K562 (cell line): ENCODE data around the gene TTLL10. TPM values are rescaled to one million over a fixed set of nuclear protein-coding genes. Genes with fewer than 3 reads are reported as not detected.
A peak's percentile ranks its signal among the peaks of the same experiment; 100 is the strongest.

Source experiments
- CREB3L1 ChIP-seq: fragments of 450-650 bp; IDR thresholded peaks from 2 replicates; pipeline ENCODE4 v1.6.1; 2014; ENCODE audit warnings: low read depth, mild to moderate bottlenecking, moderate library complexity, borderline replicate concordance
- FOXA3 ChIP-seq, 2 experiments: fragments of 450-650 bp in 1 of 2; sonication (generic) in 1 of 2; formaldehyde crosslinking; IDR thresholded peaks in 1 of 2; conservative IDR thresholded peaks in 1 of 2; 2 replicates each; pipeline versions ENCODE4 v1.4.0 to v1.8.0; 2020 to 2022; ENCODE audit warnings: mild to moderate bottlenecking in 2 of 2, missing genetic modification reagents in 1 of 2
- FOXK2 ChIP-seq, 2 experiments: fragments of 450-650 bp; IDR thresholded peaks in 1 of 2; conservative IDR thresholded peaks in 1 of 2; 2 replicates each; pipeline ENCODE4 v1.6.1; 2016; ENCODE audit warnings: low read depth in 2 of 2, mild to moderate bottlenecking in 1 of 2
- HMGN3 ChIP-seq: IDR thresholded peaks from 2 replicates; pipeline ENCODE4 v1.6.1; 2011; ENCODE audit warnings: borderline replicate concordance, low read depth, mild to moderate bottlenecking, mixed read lengths, low read length; ENCODE audit not compliant: insufficient read length; ENCODE audit errors: extremely low read depth
- MTA3 ChIP-seq: fragments of 450-650 bp; formaldehyde crosslinking; IDR thresholded peaks from 2 replicates; pipeline ENCODE4 v1.6.1; 2017; ENCODE audit warnings: mild to moderate bottlenecking, borderline replicate concordance
- NR0B1 ChIP-seq: fragments of 450-650 bp; IDR thresholded peaks from one replicate; pipeline ENCODE4 v1.6.1; 2018; ENCODE audit warnings: mild to moderate bottlenecking, moderate library complexity; ENCODE audit not compliant: partially characterized antibody
- PHF21A ChIP-seq: fragments of 450-650 bp; IDR thresholded peaks from 2 replicates; pipeline ENCODE4 v1.6.1; 2017; ENCODE audit warnings: low read depth, borderline replicate concordance
- PYGO2 ChIP-seq: fragments of 450-650 bp; IDR thresholded peaks from 2 replicates; pipeline ENCODE4 v1.6.1; 2016; ENCODE audit warnings: mild to moderate bottlenecking, missing genetic modification characterization, moderate library complexity, missing compliant biosample characterization
- SMARCA4 ChIP-seq: fragments of 450-650 bp; IDR thresholded peaks from 2 replicates; pipeline ENCODE4 v1.6.1; 2016
- WHSC1 ChIP-seq: IDR thresholded peaks from one replicate; pipeline ENCODE4 v1.6.1; 2012; ENCODE audit warnings: low read length, control low read depth, inconsistent platforms
- ZBTB2 ChIP-seq: fragments of 450-650 bp; IDR thresholded peaks from 2 replicates; pipeline ENCODE4 v1.6.1; 2016; ENCODE audit warnings: antibody characterized with exemption
- ZC3H8 ChIP-seq: fragments of 450-650 bp; IDR thresholded peaks from 2 replicates; pipeline ENCODE4 v1.6.1; 2017
- ZMIZ1 ChIP-seq, 2 experiments: fragments of 150-350 bp in 1 of 2; IDR thresholded peaks; 2 replicates each; pipeline ENCODE4 v1.6.1; 2012 to 2016; ENCODE audit warnings: low read depth in 2 of 2, low read length in 2 of 2, mild to moderate bottlenecking in 1 of 2, moderate library complexity in 1 of 2
- ZNF41 ChIP-seq: fragments of 250-450 bp; sonication (Bioruptor Pico); conservative IDR thresholded peaks from 2 replicates; pipeline ENCODE4 v1.4.0; 2020; ENCODE audit warnings: mild to moderate bottlenecking
- ZNF592 ChIP-seq: fragments of 450-650 bp; IDR thresholded peaks from 2 replicates; pipeline ENCODE4 v1.6.1; 2017; ENCODE audit warnings: antibody characterized with exemption, mild to moderate bottlenecking
- polyA plus RNA-seq, 8 experiments: library from polyadenylated mRNA; depleted of rRNA in 4 of 8; stranded (reverse) in 5 of 8; unstranded in 3 of 8; fragments of >200 nt; fragmentation: Nextera tagmentation in 2 of 8; fragmentation: Illumina TruSeq in 1 of 8; extraction: Ambion mirVana in 2 of 8; extraction: Trizol in 1 of 8; gene quantifications; 2 replicates each; pipeline versions ENCODE4 v1.2.1 to v1.2.3, GENCODE V29; 2011 to 2014; ENCODE audit warnings: inconsistent platforms in 1 of 8, missing spikeins in 1 of 8
- total RNA-seq, 7 experiments: library from RNA; depleted of rRNA in 6 of 7; stranded (reverse); fragments of >200 nt in 6 of 7; fragmentation: Illumina TruSeq in 2 of 7; extraction: Trizol in 2 of 7; gene quantifications; 2 replicates each; pipeline versions ENCODE4 v1.2.1 to v1.2.3, GENCODE V29; 2011 to 2021; ENCODE audit warnings: low replicate concordance in 1 of 7

TTLL10 gene
- total and polyA plus RNA-seq, 9 of the 15 experiments (the other 6 are each of a cell fraction or from before 2014, with no cell fraction given): not detected

GRCh38 chr1:1157426-1157913 is 16.2 kb upstream of the TTLL10 start (continued):
- TF ChIP-seq ZMIZ1 (IDR thresholded peaks at IDR 0.05; ENCODE audit: low read depth in 2 of 2, low read length in 2 of 2): no peak
- no peak for TF ChIP-seq ZC3H8
- no peak for TF ChIP-seq PHF21A
- no peak for TF ChIP-seq FOXA3 (CRISPR knock-in tag; conservative IDR thresholded peaks at IDR 0.05 in 1 of 2, IDR thresholded peaks at IDR 0.05 in 1 of 2)
- no peak for TF ChIP-seq FOXK2 (conservative IDR thresholded peaks at IDR 0.05 in 1 of 2, IDR thresholded peaks at IDR 0.05 in 1 of 2; ENCODE audit: low read depth in 2 of 2)
- TF ChIP-seq ZNF592: 0 out of 2 replicates have a peak, but pooled peaks have one; percentile 34
- no peak for TF ChIP-seq WHSC1
- TF ChIP-seq SMARCA4: peak; percentile 43; the same call in 1 of the 2 replicates
- TF ChIP-seq CREB3L1: peak; percentile 47; the same call in 1 of the 2 replicates
- TF ChIP-seq NR0B1: no peak
- TF ChIP-seq ZBTB2: no peak
- 0 out of 2 replicates have a peak, but pooled peaks have one; percentile 4 for TF ChIP-seq ZNF41 (CRISPR knock-in tag)
- TF ChIP-seq HMGN3: peak; percentile 43
- TF ChIP-seq PYGO2: no peak
- no peak for TF ChIP-seq MTA3
